HEK293 (cell line): Measurements from ENCODE around the gene C5AR2.

ENCODE experiments used
- FEZF1 ChIP-seq: fragments of 450-650 bp; formaldehyde crosslinking; IDR thresholded peaks from 2 replicates; pipeline ENCODE4 v1.5.1; 2016; ENCODE audit warnings: missing biosample characterization, missing genetic modification characterization
- GLIS2 ChIP-seq: fragments of 450-650 bp; formaldehyde crosslinking; IDR thresholded peaks from 2 replicates; pipeline ENCODE4 v1.5.1; 2016; ENCODE audit warnings: missing biosample characterization, missing genetic modification characterization
- HOXD13 ChIP-seq: sonication (generic); formaldehyde crosslinking; IDR thresholded peaks from 2 replicates; pipeline ENCODE4 v1.8.0; 2022; ENCODE audit warnings: missing genetic modification reagents, borderline replicate concordance
- KLF10 ChIP-seq: fragments of 450-650 bp; IDR thresholded peaks from 2 replicates; pipeline ENCODE4 v1.5.1; 2018; ENCODE audit warnings: missing biosample characterization, mild to moderate bottlenecking, missing genetic modification characterization
- KLF7 ChIP-seq: fragments of 450-650 bp; formaldehyde crosslinking; IDR thresholded peaks from 2 replicates; pipeline ENCODE4 v1.5.1; 2016; ENCODE audit warnings: missing biosample characterization, missing genetic modification characterization, borderline replicate concordance
- MEIS1 ChIP-seq: sonication (generic); formaldehyde crosslinking; IDR thresholded peaks from 2 replicates; pipeline ENCODE4 v1.8.1; 2022; ENCODE audit warnings: missing genetic modification reagents, mild to moderate bottlenecking, borderline replicate concordance
- SCRT2 ChIP-seq: fragments of 450-650 bp; formaldehyde crosslinking; IDR thresholded peaks from 2 replicates; pipeline ENCODE4 v1.5.1; 2016; ENCODE audit warnings: missing biosample characterization, missing genetic modification characterization
- TRIM28 ChIP-seq: IDR thresholded peaks from 2 replicates; pipeline ENCODE4 v1.6.1; 2011; ENCODE audit warnings: low read length, control low read depth, borderline replicate concordance
- ZNF114 ChIP-seq: fragments of 450-650 bp; formaldehyde crosslinking; IDR thresholded peaks from 2 replicates; pipeline ENCODE4 v1.5.0; 2017; ENCODE audit warnings: missing biosample characterization, missing genetic modification characterization
- ZNF146 ChIP-seq: fragments of 450-650 bp; formaldehyde crosslinking; IDR thresholded peaks from 2 replicates; pipeline ENCODE4 v1.5.1; 2016; ENCODE audit warnings: missing biosample characterization, missing genetic modification characterization
- ZNF155 ChIP-seq: fragments of 450-650 bp; formaldehyde crosslinking; IDR thresholded peaks from 2 replicates; pipeline ENCODE4 v1.5.1; 2016; ENCODE audit warnings: missing biosample characterization, missing genetic modification characterization
- ZNF350 ChIP-seq: fragments of 450-650 bp; formaldehyde crosslinking; IDR thresholded peaks from 2 replicates; pipeline ENCODE4 v1.5.0; 2017; ENCODE audit warnings: missing biosample characterization, mild to moderate bottlenecking, missing genetic modification characterization
- ZNF501 ChIP-seq: fragments of 450-650 bp; formaldehyde crosslinking; IDR thresholded peaks from 2 replicates; pipeline ENCODE4 v1.5.1; 2016; ENCODE audit warnings: missing biosample characterization, missing genetic modification characterization
- ZNF548 ChIP-seq: fragments of 450-650 bp; formaldehyde crosslinking; IDR thresholded peaks from 2 replicates; pipeline ENCODE4 v1.5.1; 2016; ENCODE audit warnings: missing biosample characterization, missing genetic modification characterization
- ZNF571 ChIP-seq: fragments of 450-650 bp; formaldehyde crosslinking; IDR thresholded peaks from 2 replicates; pipeline ENCODE4 v1.5.0; 2017; ENCODE audit warnings: missing biosample characterization, missing genetic modification characterization
- ZNF623 ChIP-seq: fragments of 450-650 bp; formaldehyde crosslinking; IDR thresholded peaks from 2 replicates; pipeline ENCODE4 v1.5.1; 2016; ENCODE audit warnings: missing biosample characterization, missing genetic modification characterization
- ZNF654 ChIP-seq: fragments of 450-650 bp; formaldehyde crosslinking; IDR thresholded peaks from 2 replicates; pipeline ENCODE4 v1.5.1; 2016; ENCODE audit warnings: low read depth, missing biosample characterization, missing genetic modification characterization
- ZNF707 ChIP-seq: fragments of 450-650 bp; formaldehyde crosslinking; IDR thresholded peaks from 2 replicates; pipeline ENCODE4 v1.5.1; 2016; ENCODE audit warnings: missing biosample characterization, missing genetic modification characterization
- ZNF76 ChIP-seq: fragments of 450-650 bp; formaldehyde crosslinking; IDR thresholded peaks from 2 replicates; pipeline ENCODE4; 2016; ENCODE audit warnings: low read depth, missing biosample characterization, missing genetic modification characterization, borderline replicate concordance
- ZNF785 ChIP-seq: fragments of 450-650 bp; formaldehyde crosslinking; IDR thresholded peaks from 2 replicates; pipeline ENCODE4 v1.5.1; 2016; ENCODE audit warnings: missing biosample characterization, missing genetic modification characterization
- ZNF791 ChIP-seq: fragments of 450-650 bp; formaldehyde crosslinking; IDR thresholded peaks from 2 replicates; pipeline ENCODE4 v1.5.1; 2016; ENCODE audit warnings: missing biosample characterization, missing genetic modification characterization
- ZNF843 ChIP-seq: fragments of 450-650 bp; formaldehyde crosslinking; IDR thresholded peaks from 2 replicates; pipeline ENCODE4 v1.5.1; 2016; ENCODE audit warnings: missing biosample characterization, missing genetic modification characterization
- ZSCAN16 ChIP-seq: fragments of 450-650 bp; formaldehyde crosslinking; IDR thresholded peaks from 2 replicates; pipeline ENCODE4 v1.5.1; 2016; ENCODE audit warnings: missing biosample characterization, missing genetic modification characterization
- ZSCAN23 ChIP-seq: fragments of 450-650 bp; formaldehyde crosslinking; IDR thresholded peaks from 2 replicates; pipeline ENCODE4 v1.5.1; 2016; ENCODE audit warnings: missing biosample characterization, missing genetic modification characterization
- TF ChIP-seq, protein P1 (sequence below): fragments of 450-650 bp; formaldehyde crosslinking; IDR thresholded peaks from 2 replicates; pipeline ENCODE4 v1.5.1; 2017; ENCODE audit warnings: missing biosample characterization, missing genetic modification characterization
- TF ChIP-seq, protein P2 (sequence below): fragments of 450-650 bp; formaldehyde crosslinking; IDR thresholded peaks from 2 replicates; pipeline ENCODE4 v1.5.1; 2016; ENCODE audit warnings: missing biosample characterization, missing genetic modification characterization, borderline replicate concordance
- TF ChIP-seq, protein P3 (sequence below): fragments of 450-650 bp; formaldehyde crosslinking; IDR thresholded peaks from 2 replicates; pipeline ENCODE4 v1.5.1; 2017; ENCODE audit warnings: missing biosample characterization, missing genetic modification characterization
- TF ChIP-seq, protein P4 (sequence below): sonication (generic); formaldehyde crosslinking; IDR thresholded peaks from 2 replicates; pipeline ENCODE4 v1.8.1; 2022; ENCODE audit warnings: mild to moderate bottlenecking, moderate library complexity, missing genetic modification reagents
- TF ChIP-seq, protein P5 (sequence below): fragments of 450-650 bp; formaldehyde crosslinking; IDR thresholded peaks from 2 replicates; pipeline ENCODE4 v1.5.1; 2016; ENCODE audit warnings: missing biosample characterization, missing genetic modification characterization
- TF ChIP-seq, protein P6 (sequence below): fragments of 450-650 bp; formaldehyde crosslinking; IDR thresholded peaks from 2 replicates; pipeline ENCODE4 v1.5.1; 2016; ENCODE audit warnings: missing biosample characterization, missing genetic modification characterization

The C5AR2 gene

DNA sequence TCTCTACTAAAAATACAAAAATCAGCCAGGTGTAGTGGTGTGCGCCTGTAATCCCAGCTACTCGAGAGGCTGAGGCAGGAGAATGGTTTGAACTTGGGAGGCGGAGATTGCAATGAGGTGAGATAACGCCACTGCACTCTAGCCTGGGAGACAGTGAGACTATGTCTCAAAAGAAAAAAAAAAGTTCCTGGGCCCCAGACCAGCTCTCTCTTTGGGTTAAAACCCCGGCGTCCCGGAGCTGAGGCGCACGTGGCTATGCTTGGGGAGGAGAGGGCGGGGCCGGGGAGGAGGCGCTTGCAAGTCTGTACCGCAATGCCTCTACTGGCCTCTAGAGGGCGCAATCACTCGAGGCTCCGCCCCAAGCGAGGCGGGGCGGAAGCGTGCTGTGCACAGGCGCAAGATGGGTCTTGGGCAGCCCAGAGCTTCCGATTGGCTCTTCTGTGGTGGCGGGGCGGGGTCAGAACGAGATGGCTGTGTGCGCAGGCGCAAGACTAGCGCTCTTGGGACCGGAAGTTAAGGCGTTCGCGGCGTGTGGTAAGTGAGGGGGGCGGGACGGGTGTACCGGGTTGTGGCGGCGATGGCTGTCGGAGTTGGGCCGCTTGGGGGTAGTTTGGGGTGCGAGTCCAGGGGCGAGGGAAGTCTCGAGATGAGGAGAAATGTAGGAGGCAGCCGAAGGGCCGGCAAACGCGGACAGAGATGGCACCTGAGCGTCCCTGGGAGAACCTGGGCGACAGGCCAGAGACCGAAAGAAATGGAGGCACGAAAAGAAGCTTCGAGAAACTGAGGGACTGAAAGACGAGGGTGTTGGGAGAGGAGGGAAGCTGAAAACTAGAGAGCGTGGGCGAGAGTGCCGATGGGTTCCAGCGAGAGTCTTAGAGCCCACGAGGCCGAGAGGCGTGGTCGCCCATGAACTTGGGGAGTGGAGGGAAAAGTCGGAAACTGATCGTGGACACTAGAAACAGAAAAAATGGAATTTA is 17.1 kb downstream of the C5AR2 start, which contains the start of gene DHX34 (continued):
- TF ChIP-seq HOXD13 (no peak), ZSCAN16 (tag by site-specific recombination) (no peak), ZNF791 (tag by site-specific recombination) (no peak), KLF7 (tag by site-specific recombination) (peak; percentile 41; the same call in 1 of the 2 replicates), KLF10 (tag by site-specific recombination) (no peak; the same call in 1 of the 2 replicates), ZNF114 (tag by site-specific recombination) (no peak), ZNF155 (no peak), ZNF707 (tag by site-specific recombination) (no peak), FEZF1 (tag by site-specific recombination) (no peak), ZSCAN23 (no peak; the same call in 1 of the 2 replicates), ZNF501 (tag by site-specific recombination) (no peak; the same call in 1 of the 2 replicates), ZNF146 (tag by site-specific recombination) (no peak), ZNF785 (no peak), ZNF350 (tag by site-specific recombination) (no peak), SCRT2 (tag by site-specific recombination) (no peak), GLIS2 (tag by site-specific recombination) (peak; percentile 98), ZNF571 (tag by site-specific recombination) (no peak), ZNF76 (tag by site-specific recombination) (peak; percentile 72; the same call in 1 of the 2 replicates), TRIM28 (no peak), ZNF548 (no peak), ZNF654 (no peak), ZNF843 (tag by site-specific recombination) (peak; percentile 58; the same call in 1 of the 2 replicates), MEIS1 (CRISPR knock-in tag) (no peak), ZNF623 (no peak)
- TF ChIP-seq, protein P1, sequence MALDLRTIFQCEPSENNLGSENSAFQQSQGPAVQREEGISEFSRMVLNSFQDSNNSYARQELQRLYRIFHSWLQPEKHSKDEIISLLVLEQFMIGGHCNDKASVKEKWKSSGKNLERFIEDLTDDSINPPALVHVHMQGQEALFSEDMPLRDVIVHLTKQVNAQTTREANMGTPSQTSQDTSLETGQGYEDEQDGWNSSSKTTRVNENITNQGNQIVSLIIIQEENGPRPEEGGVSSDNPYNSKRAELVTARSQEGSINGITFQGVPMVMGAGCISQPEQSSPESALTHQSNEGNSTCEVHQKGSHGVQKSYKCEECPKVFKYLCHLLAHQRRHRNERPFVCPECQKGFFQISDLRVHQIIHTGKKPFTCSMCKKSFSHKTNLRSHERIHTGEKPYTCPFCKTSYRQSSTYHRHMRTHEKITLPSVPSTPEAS (tag by site-specific recombination) = no peak
- TF ChIP-seq, protein P2, sequence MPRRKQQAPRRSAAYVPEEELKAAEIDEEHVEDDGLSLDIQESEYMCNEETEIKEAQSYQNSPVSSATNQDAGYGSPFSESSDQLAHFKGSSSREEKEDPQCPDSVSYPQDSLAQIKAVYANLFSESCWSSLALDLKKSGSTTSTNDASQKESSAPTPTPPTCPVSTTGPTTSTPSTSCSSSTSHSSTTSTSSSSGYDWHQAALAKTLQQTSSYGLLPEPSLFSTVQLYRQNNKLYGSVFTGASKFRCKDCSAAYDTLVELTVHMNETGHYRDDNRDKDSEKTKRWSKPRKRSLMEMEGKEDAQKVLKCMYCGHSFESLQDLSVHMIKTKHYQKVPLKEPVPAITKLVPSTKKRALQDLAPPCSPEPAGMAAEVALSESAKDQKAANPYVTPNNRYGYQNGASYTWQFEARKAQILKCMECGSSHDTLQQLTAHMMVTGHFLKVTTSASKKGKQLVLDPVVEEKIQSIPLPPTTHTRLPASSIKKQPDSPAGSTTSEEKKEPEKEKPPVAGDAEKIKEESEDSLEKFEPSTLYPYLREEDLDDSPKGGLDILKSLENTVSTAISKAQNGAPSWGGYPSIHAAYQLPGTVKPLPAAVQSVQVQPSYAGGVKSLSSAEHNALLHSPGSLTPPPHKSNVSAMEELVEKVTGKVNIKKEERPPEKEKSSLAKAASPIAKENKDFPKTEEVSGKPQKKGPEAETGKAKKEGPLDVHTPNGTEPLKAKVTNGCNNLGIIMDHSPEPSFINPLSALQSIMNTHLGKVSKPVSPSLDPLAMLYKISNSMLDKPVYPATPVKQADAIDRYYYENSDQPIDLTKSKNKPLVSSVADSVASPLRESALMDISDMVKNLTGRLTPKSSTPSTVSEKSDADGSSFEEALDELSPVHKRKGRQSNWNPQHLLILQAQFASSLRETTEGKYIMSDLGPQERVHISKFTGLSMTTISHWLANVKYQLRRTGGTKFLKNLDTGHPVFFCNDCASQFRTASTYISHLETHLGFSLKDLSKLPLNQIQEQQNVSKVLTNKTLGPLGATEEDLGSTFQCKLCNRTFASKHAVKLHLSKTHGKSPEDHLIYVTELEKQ (tag by site-specific recombination) = no peak
- TF ChIP-seq, protein P3, sequence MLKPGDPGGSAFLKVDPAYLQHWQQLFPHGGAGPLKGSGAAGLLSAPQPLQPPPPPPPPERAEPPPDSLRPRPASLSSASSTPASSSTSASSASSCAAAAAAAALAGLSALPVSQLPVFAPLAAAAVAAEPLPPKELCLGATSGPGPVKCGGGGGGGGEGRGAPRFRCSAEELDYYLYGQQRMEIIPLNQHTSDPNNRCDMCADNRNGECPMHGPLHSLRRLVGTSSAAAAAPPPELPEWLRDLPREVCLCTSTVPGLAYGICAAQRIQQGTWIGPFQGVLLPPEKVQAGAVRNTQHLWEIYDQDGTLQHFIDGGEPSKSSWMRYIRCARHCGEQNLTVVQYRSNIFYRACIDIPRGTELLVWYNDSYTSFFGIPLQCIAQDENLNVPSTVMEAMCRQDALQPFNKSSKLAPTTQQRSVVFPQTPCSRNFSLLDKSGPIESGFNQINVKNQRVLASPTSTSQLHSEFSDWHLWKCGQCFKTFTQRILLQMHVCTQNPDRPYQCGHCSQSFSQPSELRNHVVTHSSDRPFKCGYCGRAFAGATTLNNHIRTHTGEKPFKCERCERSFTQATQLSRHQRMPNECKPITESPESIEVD = no peak
- TF ChIP-seq, protein P4, sequence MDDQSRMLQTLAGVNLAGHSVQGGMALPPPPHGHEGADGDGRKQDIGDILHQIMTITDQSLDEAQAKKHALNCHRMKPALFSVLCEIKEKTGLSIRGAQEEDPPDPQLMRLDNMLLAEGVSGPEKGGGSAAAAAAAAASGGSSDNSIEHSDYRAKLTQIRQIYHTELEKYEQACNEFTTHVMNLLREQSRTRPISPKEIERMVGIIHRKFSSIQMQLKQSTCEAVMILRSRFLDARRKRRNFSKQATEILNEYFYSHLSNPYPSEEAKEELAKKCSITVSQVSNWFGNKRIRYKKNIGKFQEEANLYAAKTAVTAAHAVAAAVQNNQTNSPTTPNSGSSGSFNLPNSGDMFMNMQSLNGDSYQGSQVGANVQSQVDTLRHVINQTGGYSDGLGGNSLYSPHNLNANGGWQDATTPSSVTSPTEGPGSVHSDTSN (CRISPR knock-in tag) = no peak
- TF ChIP-seq, protein P5, sequence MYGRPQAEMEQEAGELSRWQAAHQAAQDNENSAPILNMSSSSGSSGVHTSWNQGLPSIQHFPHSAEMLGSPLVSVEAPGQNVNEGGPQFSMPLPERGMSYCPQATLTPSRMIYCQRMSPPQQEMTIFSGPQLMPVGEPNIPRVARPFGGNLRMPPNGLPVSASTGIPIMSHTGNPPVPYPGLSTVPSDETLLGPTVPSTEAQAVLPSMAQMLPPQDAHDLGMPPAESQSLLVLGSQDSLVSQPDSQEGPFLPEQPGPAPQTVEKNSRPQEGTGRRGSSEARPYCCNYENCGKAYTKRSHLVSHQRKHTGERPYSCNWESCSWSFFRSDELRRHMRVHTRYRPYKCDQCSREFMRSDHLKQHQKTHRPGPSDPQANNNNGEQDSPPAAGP = 0 out of 2 replicates have a peak, but pooled peaks have one; percentile 50
- TF ChIP-seq, protein P6, sequence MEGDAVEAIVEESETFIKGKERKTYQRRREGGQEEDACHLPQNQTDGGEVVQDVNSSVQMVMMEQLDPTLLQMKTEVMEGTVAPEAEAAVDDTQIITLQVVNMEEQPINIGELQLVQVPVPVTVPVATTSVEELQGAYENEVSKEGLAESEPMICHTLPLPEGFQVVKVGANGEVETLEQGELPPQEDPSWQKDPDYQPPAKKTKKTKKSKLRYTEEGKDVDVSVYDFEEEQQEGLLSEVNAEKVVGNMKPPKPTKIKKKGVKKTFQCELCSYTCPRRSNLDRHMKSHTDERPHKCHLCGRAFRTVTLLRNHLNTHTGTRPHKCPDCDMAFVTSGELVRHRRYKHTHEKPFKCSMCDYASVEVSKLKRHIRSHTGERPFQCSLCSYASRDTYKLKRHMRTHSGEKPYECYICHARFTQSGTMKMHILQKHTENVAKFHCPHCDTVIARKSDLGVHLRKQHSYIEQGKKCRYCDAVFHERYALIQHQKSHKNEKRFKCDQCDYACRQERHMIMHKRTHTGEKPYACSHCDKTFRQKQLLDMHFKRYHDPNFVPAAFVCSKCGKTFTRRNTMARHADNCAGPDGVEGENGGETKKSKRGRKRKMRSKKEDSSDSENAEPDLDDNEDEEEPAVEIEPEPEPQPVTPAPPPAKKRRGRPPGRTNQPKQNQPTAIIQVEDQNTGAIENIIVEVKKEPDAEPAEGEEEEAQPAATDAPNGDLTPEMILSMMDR (tag by site-specific recombination) = peak; percentile 97
